UCSD-AML1 (cell line): ENCODE measurements around the gene SRD5A3.
A peak's percentile ranks its signal among the peaks of the same experiment; 100 is the strongest.

ENCODE experiments used
- DNase-seq: peaks from one replicate; lab custom pipeline; 2025; ENCODE audit not compliant: unreplicated experiment; lab: John Stamatoyannopoulos, UW

The SRD5A3 gene

GRCh38 chr4:55345980-55346850 lies at the start of gene SRD5A3:
Gene SRD5A3 (plus strand): TSS chr4:55346242. CDS start chr4:55346337, 95 bp downstream.
- DNase-seq: peak; percentile 91

- DNase-seq: no peak
Measured at GRCh38 chr4:55297346-55297745, 48.7 kb upstream of the SRD5A3 start.

GRCh38 chr4:55303760-55304165 lies 42.3 kb upstream of the SRD5A3 start:
- DNase-seq: no peak

- no peak for DNase-seq
Measured at GRCh38 chr4:55304303-55304702, 41.7 kb upstream of the SRD5A3 start.

GRCh38 chr4:55308071-55308470 lies 38.0 kb upstream of the SRD5A3 start:
- no peak for DNase-seq

- DNase-seq: no peak
Measured at GRCh38 chr4:55311792-55312488, 34.1 kb upstream of the SRD5A3 start.

GRCh38 chr4:55312489-55313101 lies 33.4 kb upstream of the SRD5A3 start:
- peak; percentile 18 for DNase-seq

GRCh38 chr4:55314141-55314820 lies 31.8 kb upstream of the SRD5A3 start:
- DNase-seq: no peak

GRCh38 chr4:55318175-55319129 lies 27.6 kb upstream of the SRD5A3 start:
- DNase-seq: no peak

GRCh38 chr4:55321707-55322264 lies 24.3 kb upstream of the SRD5A3 start:
- DNase-seq: peak; percentile 24

GRCh38 chr4:55323375-55323774 lies 22.7 kb upstream of the SRD5A3 start:
- no peak for DNase-seq

- no peak for DNase-seq
Measured at GRCh38 chr4:55326629-55327028, 19.4 kb upstream of the SRD5A3 start.

GRCh38 chr4:55329012-55329411 lies 17.0 kb upstream of the SRD5A3 start:
- no peak for DNase-seq

- no peak for DNase-seq
Measured at GRCh38 chr4:55330241-55330640, 15.8 kb upstream of the SRD5A3 start.

- DNase-seq: peak; percentile 31
Measured at GRCh38 chr4:55336138-55337034, 9.7 kb upstream of the SRD5A3 start.

- no peak for DNase-seq
Measured at GRCh38 chr4:55337944-55338343, 8.1 kb upstream of the SRD5A3 start.

GRCh38 chr4:55338486-55338885 lies 7.6 kb upstream of the SRD5A3 start:
- no peak for DNase-seq

GRCh38 chr4:55340266-55340665 lies 5.8 kb upstream of the SRD5A3 start:
- no peak for DNase-seq

GRCh38 chr4:55343887-55344286 lies 2.2 kb upstream of the SRD5A3 start:
- DNase-seq: no peak
